GM23248 (cell line): Measurements from ENCODE around the gene IDH3G.

Experiments
- EZH2 ChIP-seq: fragments of 200-600 bp; sonication (generic); IDR thresholded peaks from 2 replicates; pipeline ENCODE4 v1.6.1; 2018; ENCODE audit warnings: antibody characterized with exemption, mild to moderate bottlenecking; ENCODE audit not compliant: insufficient read depth, poor library complexity, severe bottlenecking
- EZH2phosphoT487 ChIP-seq: fragments of 200-600 bp; sonication (generic); IDR thresholded peaks from 2 replicates; pipeline ENCODE4 v1.6.1; 2018; ENCODE audit warnings: antibody characterized with exemption, moderate library complexity, mild to moderate bottlenecking, low read depth; ENCODE audit not compliant: insufficient read depth

GRCh38 chrX:153794897-153795816 is 982 bp upstream of the IDH3G start:
- TF ChIP-seq EZH2, result no peak
- no peak for TF ChIP-seq EZH2phosphoT487
